HL-60 (cell line): ENCODE results near the gene KCNT1.

ENCODE experiments used
- POLR2AphosphoS5 ChIP-seq: IDR thresholded peaks from 2 replicates; pipeline ENCODE4 v1.6.1; 2012; ENCODE audit warnings: low read depth
- TF ChIP-seq, protein P1 (sequence below): IDR thresholded peaks from one replicate; pipeline ENCODE4 v1.5.1; 2011; ENCODE audit warnings: low read length, control low read depth, inconsistent platforms; ENCODE audit not compliant: insufficient read depth
- TF ChIP-seq, protein P2 (sequence below): IDR thresholded peaks from 2 replicates; pipeline ENCODE4 v1.6.1; 2012; ENCODE audit warnings: low read depth; ENCODE audit not compliant: insufficient replicate concordance

DNA sequence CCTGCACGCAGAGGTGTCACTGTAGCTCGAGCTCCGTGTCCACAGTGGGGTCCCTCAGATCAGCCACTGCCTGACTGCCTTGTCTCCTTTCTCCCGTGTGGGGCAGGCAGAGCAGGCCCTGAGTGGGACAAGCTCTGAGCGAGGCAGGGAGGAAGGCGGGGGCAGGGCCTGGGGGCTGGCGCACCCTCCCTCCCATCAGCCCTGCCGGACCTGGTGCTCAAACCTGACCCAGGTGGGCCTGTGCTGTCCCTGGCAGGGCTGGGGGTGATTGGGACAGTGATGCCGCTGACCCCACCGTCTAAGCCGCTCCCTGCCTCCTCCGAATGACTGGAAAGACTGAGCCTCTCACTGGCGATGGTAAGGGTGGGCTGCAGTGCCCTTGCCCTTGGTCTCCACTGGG lies 60.9 kb downstream of the KCNT1 start:
- TF ChIP-seq, protein P1, sequence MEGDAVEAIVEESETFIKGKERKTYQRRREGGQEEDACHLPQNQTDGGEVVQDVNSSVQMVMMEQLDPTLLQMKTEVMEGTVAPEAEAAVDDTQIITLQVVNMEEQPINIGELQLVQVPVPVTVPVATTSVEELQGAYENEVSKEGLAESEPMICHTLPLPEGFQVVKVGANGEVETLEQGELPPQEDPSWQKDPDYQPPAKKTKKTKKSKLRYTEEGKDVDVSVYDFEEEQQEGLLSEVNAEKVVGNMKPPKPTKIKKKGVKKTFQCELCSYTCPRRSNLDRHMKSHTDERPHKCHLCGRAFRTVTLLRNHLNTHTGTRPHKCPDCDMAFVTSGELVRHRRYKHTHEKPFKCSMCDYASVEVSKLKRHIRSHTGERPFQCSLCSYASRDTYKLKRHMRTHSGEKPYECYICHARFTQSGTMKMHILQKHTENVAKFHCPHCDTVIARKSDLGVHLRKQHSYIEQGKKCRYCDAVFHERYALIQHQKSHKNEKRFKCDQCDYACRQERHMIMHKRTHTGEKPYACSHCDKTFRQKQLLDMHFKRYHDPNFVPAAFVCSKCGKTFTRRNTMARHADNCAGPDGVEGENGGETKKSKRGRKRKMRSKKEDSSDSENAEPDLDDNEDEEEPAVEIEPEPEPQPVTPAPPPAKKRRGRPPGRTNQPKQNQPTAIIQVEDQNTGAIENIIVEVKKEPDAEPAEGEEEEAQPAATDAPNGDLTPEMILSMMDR: no peak
- TF ChIP-seq, protein P2, sequence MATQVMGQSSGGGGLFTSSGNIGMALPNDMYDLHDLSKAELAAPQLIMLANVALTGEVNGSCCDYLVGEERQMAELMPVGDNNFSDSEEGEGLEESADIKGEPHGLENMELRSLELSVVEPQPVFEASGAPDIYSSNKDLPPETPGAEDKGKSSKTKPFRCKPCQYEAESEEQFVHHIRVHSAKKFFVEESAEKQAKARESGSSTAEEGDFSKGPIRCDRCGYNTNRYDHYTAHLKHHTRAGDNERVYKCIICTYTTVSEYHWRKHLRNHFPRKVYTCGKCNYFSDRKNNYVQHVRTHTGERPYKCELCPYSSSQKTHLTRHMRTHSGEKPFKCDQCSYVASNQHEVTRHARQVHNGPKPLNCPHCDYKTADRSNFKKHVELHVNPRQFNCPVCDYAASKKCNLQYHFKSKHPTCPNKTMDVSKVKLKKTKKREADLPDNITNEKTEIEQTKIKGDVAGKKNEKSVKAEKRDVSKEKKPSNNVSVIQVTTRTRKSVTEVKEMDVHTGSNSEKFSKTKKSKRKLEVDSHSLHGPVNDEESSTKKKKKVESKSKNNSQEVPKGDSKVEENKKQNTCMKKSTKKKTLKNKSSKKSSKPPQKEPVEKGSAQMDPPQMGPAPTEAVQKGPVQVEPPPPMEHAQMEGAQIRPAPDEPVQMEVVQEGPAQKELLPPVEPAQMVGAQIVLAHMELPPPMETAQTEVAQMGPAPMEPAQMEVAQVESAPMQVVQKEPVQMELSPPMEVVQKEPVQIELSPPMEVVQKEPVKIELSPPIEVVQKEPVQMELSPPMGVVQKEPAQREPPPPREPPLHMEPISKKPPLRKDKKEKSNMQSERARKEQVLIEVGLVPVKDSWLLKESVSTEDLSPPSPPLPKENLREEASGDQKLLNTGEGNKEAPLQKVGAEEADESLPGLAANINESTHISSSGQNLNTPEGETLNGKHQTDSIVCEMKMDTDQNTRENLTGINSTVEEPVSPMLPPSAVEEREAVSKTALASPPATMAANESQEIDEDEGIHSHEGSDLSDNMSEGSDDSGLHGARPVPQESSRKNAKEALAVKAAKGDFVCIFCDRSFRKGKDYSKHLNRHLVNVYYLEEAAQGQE: no peak
- no peak for TF ChIP-seq POLR2AphosphoS5
